GM23338 (cell line): ENCODE data around the gene PRDM11. TPM values are rescaled to one million over a fixed set of nuclear protein-coding genes. Genes with fewer than 3 reads are reported as not detected.

ENCODE experiments used
- ATAC-seq: fragments of 200-7000 bp; cut with Tn5 transposase; 3 replicates; pipeline ENCODE4 v1.9.1; 2020
- DNase-seq: peaks from one replicate; pipeline ENCODE4 v3.0.0-alpha.2; 2015; ENCODE audit warnings: low spot score
- H2AFZ ChIP-seq: fragments of 200-600 bp; sonication (generic); 2 replicates; pipeline ENCODE4 v1.8.0; 2016; ENCODE audit warnings: antibody characterized with exemption, mild to moderate bottlenecking, moderate library complexity
- H3F3A ChIP-seq: fragments of 200-600 bp; sonication (generic); replicated peaks from 2 replicates; pipeline ENCODE4 v1.8.0; 2017; ENCODE audit warnings: antibody characterized with exemption, mixed run types, low read depth
- H3K27ac ChIP-seq: fragments of 200-600 bp; sonication (generic); 2 replicates; pipeline ENCODE4 v1.6.1; 2016; ENCODE audit warnings: low read depth
- H3K27me3 ChIP-seq: fragments of 200-600 bp; sonication (generic); 2 replicates; pipeline ENCODE4 v1.8.0; 2016; ENCODE audit warnings: mild to moderate bottlenecking, mixed run types, moderate library complexity; ENCODE audit not compliant: insufficient read depth
- H3K36me3 ChIP-seq: fragments of 200-600 bp; sonication (generic); 2 replicates; pipeline ENCODE4 v1.8.0; 2016; ENCODE audit warnings: mild to moderate bottlenecking; ENCODE audit not compliant: insufficient read depth
- H3K4me1 ChIP-seq: fragments of 200-600 bp; sonication (generic); 2 replicates; pipeline ENCODE4 v1.8.0; 2016; ENCODE audit warnings: mild to moderate bottlenecking, moderate library complexity; ENCODE audit not compliant: insufficient read depth
- H3K4me2 ChIP-seq: fragments of 200-600 bp; sonication (generic); 2 replicates; pipeline ENCODE4 v1.7.1; 2017; ENCODE audit warnings: mixed run types
- H3K4me3 ChIP-seq: fragments of 200-600 bp; sonication (generic); 2 replicates; pipeline ENCODE4 v1.6.1; 2016; ENCODE audit warnings: mixed run types
- H3K79me2 ChIP-seq: fragments of 200-600 bp; sonication (generic); replicated peaks from 2 replicates; pipeline ENCODE4 v1.8.0; 2017; ENCODE audit warnings: mild to moderate bottlenecking; ENCODE audit not compliant: insufficient read depth
- H3K9me2 ChIP-seq: fragments of 200-600 bp; sonication (generic); 2 replicates; pipeline ENCODE4 v1.8.0; 2017; ENCODE audit not compliant: insufficient read depth
- H4K20me1 ChIP-seq: fragments of 200-600 bp; sonication (generic); replicated peaks from 2 replicates; pipeline ENCODE4 v1.8.0; 2017; ENCODE audit warnings: mild to moderate bottlenecking; ENCODE audit not compliant: insufficient read depth
- H3K27ac Mint-ChIP-seq: 2 replicates; pipeline ENCODE4 v1.8.0; 2020; ENCODE audit warnings: inconsistent platforms, mild to moderate bottlenecking, moderate library complexity, mixed read lengths
- H3K27me3 Mint-ChIP-seq: 3 replicates; pipeline ENCODE4 v1.8.0; 2022; ENCODE audit warnings: low read depth, mild to moderate bottlenecking, moderate library complexity, mixed read lengths, inconsistent platforms; ENCODE audit not compliant: insufficient read depth, poor library complexity
- H3K36me3 Mint-ChIP-seq: 3 replicates; pipeline ENCODE4 v1.8.0; 2021; ENCODE audit warnings: low read depth, mild to moderate bottlenecking, inconsistent platforms, moderate library complexity, mixed read lengths
- H3K4me1 Mint-ChIP-seq: 3 replicates; pipeline ENCODE4 v1.8.0; 2020; ENCODE audit warnings: mild to moderate bottlenecking, inconsistent platforms, mixed read lengths
- H3K4me3 Mint-ChIP-seq: 3 replicates; pipeline ENCODE4 v1.8.0; 2021; ENCODE audit warnings: moderate library complexity, mild to moderate bottlenecking, inconsistent platforms, mixed read lengths
- H3K9me3 Mint-ChIP-seq: 3 replicates; pipeline ENCODE4 v1.8.0; 2020; ENCODE audit warnings: moderate library complexity, mild to moderate bottlenecking, inconsistent platforms, mixed read lengths
- CREB1 ChIP-seq: fragments of 250-450 bp; sonication (Bioruptor Pico); IDR thresholded peaks from 2 replicates; pipeline ENCODE4 v1.5.0; 2020; ENCODE audit warnings: low read depth, mild to moderate bottlenecking, moderate library complexity
- ETS1 ChIP-seq: IDR thresholded peaks from 2 replicates; pipeline ENCODE4 v1.6.1; 2016; ENCODE audit warnings: antibody characterized with exemption
- EZH2 ChIP-seq: fragments of 200-600 bp; sonication (generic); IDR thresholded peaks from one replicate; pipeline ENCODE4 v1.8.0; 2017; ENCODE audit warnings: antibody characterized with exemption, mild to moderate bottlenecking, low read depth; ENCODE audit not compliant: unreplicated experiment
- JUNB ChIP-seq: IDR thresholded peaks from one replicate; pipeline ENCODE4 v1.6.1; 2016; ENCODE audit warnings: antibody characterized with exemption; ENCODE audit not compliant: unreplicated experiment
- NANOG ChIP-seq: IDR thresholded peaks from 2 replicates; pipeline ENCODE4 v1.6.1; 2016; ENCODE audit warnings: antibody characterized with exemption, borderline replicate concordance
- REST ChIP-seq: IDR thresholded peaks from one replicate; pipeline ENCODE4 v1.6.1; 2018; ENCODE audit warnings: antibody characterized with exemption; ENCODE audit not compliant: unreplicated experiment
- STAT1 ChIP-seq: IDR thresholded peaks from one replicate; pipeline ENCODE4 v1.6.1; 2016; ENCODE audit warnings: antibody characterized with exemption; ENCODE audit not compliant: unreplicated experiment
- ZNF114 ChIP-seq: fragments of 250-450 bp; sonication (Bioruptor Pico); IDR thresholded peaks from 2 replicates; pipeline ENCODE4 v1.5.0; 2020; ENCODE audit warnings: mild to moderate bottlenecking, moderate library complexity
- ZNF331 ChIP-seq: fragments of 250-450 bp; sonication (Bioruptor Pico); IDR thresholded peaks from 2 replicates; pipeline ENCODE4 v1.5.0; 2020; ENCODE audit warnings: low read depth, mild to moderate bottlenecking, moderate library complexity
- ZNF462 ChIP-seq: fragments of 250-450 bp; sonication (Bioruptor Pico); IDR thresholded peaks from 2 replicates; pipeline ENCODE4 v1.5.0; 2020; ENCODE audit warnings: mild to moderate bottlenecking, moderate library complexity
- polyA plus RNA-seq: library from polyadenylated mRNA; unstranded; fragments of >200 nt; fragmentation: Nextera tagmentation; extraction: Ambion mirVana; gene quantifications from 2 replicates; pipeline ENCODE4 v1.2.1, GENCODE V29; 2016
- total RNA-seq: library from RNA; depleted of rRNA; stranded (reverse); fragments of >200 nt; shearing (Covaris generic); gene quantifications from 2 replicates; pipeline ENCODE4 v1.2.3, GENCODE V29; 2014

PRDM11 gene
- total and polyA plus RNA-seq, 2 experiments from 2014 or later, result 0.97 to 10.4 TPM

- H3K27ac ChIP-seq, result no peak overlapping the region
- TF ChIP-seq ZNF331 (CRISPR knock-in tag) (no peak), ZNF114 (CRISPR knock-in tag) (no peak), NANOG (no peak), CREB1 (CRISPR knock-in tag) (no peak)
- H3K9me2 ChIP-seq, result no peaks in the 10 kb centered on the region
- no peaks in the 10 kb centered on the region for H3K36me3 Mint-ChIP-seq
- peaks cover 5% of the 10 kb centered on the region; the same call in 1 of the 2 replicates for H3K4me1 ChIP-seq
- no peaks in the 10 kb centered on the region for H3K36me3 ChIP-seq
- DNase-seq (no peak), ATAC-seq (no peak)
- 0 out of 3 replicates have a peak, but pooled peaks cover 5% of the 10 kb centered on the region for H3K4me1 Mint-ChIP-seq
- no peaks in the 10 kb centered on the region for H3F3A ChIP-seq
- no peaks in the 10 kb centered on the region for H3K27me3 ChIP-seq
- H3K79me2 ChIP-seq, result no peaks in the 10 kb centered on the region
- no peak overlapping the region for H3K4me2 ChIP-seq
- H3K4me3 Mint-ChIP-seq, result no peak overlapping the region
- H3K27me3 Mint-ChIP-seq, result peaks cover 6% of the 10 kb centered on the region
- H3K27ac Mint-ChIP-seq, result no peak overlapping the region
- H2AFZ ChIP-seq, result no peak overlapping the region
- no peaks in the 10 kb centered on the region for H3K9me3 Mint-ChIP-seq
- H4K20me1 ChIP-seq, result no peaks in the 10 kb centered on the region
- no peak overlapping the region for H3K4me3 ChIP-seq
Measured at GRCh38 chr11:45106440-45106839, 40.0 kb upstream of the PRDM11 start.

GRCh38 chr11:45107029-45107428 is 39.4 kb upstream of the PRDM11 start:
- no peak overlapping the region for H3K4me3 Mint-ChIP-seq
- H3K4me1 Mint-ChIP-seq, result 0 out of 3 replicates have a peak, but pooled peaks cover 5% of the 10 kb centered on the region
- no peaks in the 10 kb centered on the region for H3K36me3 ChIP-seq
- H3K27ac ChIP-seq, result no peak overlapping the region
- H3K36me3 Mint-ChIP-seq, result no peaks in the 10 kb centered on the region
- DNase-seq, result no peak
- H4K20me1 ChIP-seq, result no peaks in the 10 kb centered on the region
- H3K79me2 ChIP-seq, result no peaks in the 10 kb centered on the region
- peaks cover 6% of the 10 kb centered on the region for H3K27me3 Mint-ChIP-seq
- no peaks in the 10 kb centered on the region for H3K27me3 ChIP-seq
- H3F3A ChIP-seq, result no peaks in the 10 kb centered on the region
- H2AFZ ChIP-seq, result no peak overlapping the region
- no peak overlapping the region for H3K27ac Mint-ChIP-seq
- H3K4me3 ChIP-seq, result no peak overlapping the region
- peaks cover 5% of the 10 kb centered on the region; the same call in 1 of the 2 replicates for H3K4me1 ChIP-seq
- no peaks in the 10 kb centered on the region for H3K9me2 ChIP-seq
- no peak overlapping the region for H3K4me2 ChIP-seq
- ATAC-seq, result no peak
- no peaks in the 10 kb centered on the region for H3K9me3 Mint-ChIP-seq
- TF ChIP-seq NANOG (no peak), ZNF331 (CRISPR knock-in tag) (no peak), ZNF462 (CRISPR knock-in tag) (no peak), STAT1 (no peak), ETS1 (no peak), EZH2 (no peak), CREB1 (CRISPR knock-in tag) (no peak), REST (no peak), JUNB (no peak), ZNF114 (CRISPR knock-in tag) (no peak)
